ENCODE measurements around the gene BLM.

DNA sequence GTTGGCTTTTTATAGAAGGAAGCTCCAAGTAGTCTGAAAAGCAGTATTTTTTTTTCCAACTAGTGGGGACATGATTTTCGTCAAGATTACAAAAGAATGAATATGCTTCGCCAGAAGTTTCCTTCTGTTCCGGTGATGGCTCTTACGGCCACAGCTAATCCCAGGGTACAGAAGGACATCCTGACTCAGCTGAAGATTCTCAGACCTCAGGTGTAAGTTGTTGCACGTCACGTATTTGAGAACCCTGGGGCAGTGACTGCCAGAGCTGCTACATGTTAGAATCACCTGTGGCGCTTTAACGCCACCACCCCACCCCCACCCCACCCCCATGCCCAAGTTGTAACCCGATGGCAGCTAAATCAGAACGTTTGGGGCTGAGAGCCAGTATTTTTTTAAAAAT lies 52.2 kb downstream of the BLM start:
- TF ChIP-seq POLR2A (IDR thresholded peaks at IDR 0.05; ENCODE audit: low read depth, low read length) (no peak), TAF1 (IDR thresholded peaks at IDR 0.05; ENCODE audit: borderline replicate concordance, low read depth, low read length) (no peak), POLR2AphosphoS5 (IDR thresholded peaks at IDR 0.05; ENCODE audit: low read depth, low read length) (no peak)

All from GM12892 (cell line).